H1 (cell line): Measurements from ENCODE around the gene AICDA. TPM values are rescaled to one million over a fixed set of nuclear protein-coding genes. Genes with fewer than 3 reads are reported as not detected.

Source experiments
- CTCF ChIA-PET: fragments of 300-600 bp; sonication (Branson Sonifier 250); formaldehyde crosslinking; loops from one replicate; lab custom pipeline; 2021; ENCODE audit not compliant: partially characterized antibody; lab: Charles Lee
- POLR2A ChIA-PET: fragments of 300-600 bp; sonication (Branson Sonifier 250); formaldehyde crosslinking; loops from one replicate; lab custom pipeline; 2021; ENCODE audit warnings: inconsistent platforms; ENCODE audit not compliant: partially characterized antibody; lab: Charles Lee
- DNase-seq, 2 experiments: peaks; one replicate each; pipeline versions ENCODE4 v3.0.0 to v3.0.0-alpha.2; 2010 to 2022; ENCODE audit warnings: low spot score in 2 of 2, low read depth in 1 of 2, mixed read lengths in 1 of 2
- FAIRE-seq: peaks from 2 replicates; lab custom pipeline; 2011; peaks lifted over from hg19 to GRCh38; lab: Jason Lieb, UNC
- H2AFZ ChIP-seq: 2 replicates; pipeline ENCODE4 v1.8.1; 2012; ENCODE audit warnings: low read length, inconsistent platforms
- H2AK5ac ChIP-seq: 2 replicates; pipeline ENCODE4 v1.6.1; 2013; ENCODE audit warnings: low read depth, low read length
- H2BK120ac ChIP-seq: replicated peaks from 2 replicates; pipeline ENCODE3; 2013; ENCODE audit warnings: low read depth, low read length, inconsistent platforms
- H2BK12ac ChIP-seq: 2 replicates; pipeline ENCODE4 v1.6.1; 2013; ENCODE audit warnings: low read depth, low read length
- H2BK15ac ChIP-seq: 2 replicates; pipeline ENCODE4 v1.6.1; 2013; ENCODE audit warnings: low read length
- H2BK20ac ChIP-seq: 2 replicates; pipeline ENCODE4 v1.6.1; 2013; ENCODE audit warnings: low read length
- H2BK5ac ChIP-seq: 2 replicates; pipeline ENCODE4 v1.6.1; 2013; ENCODE audit warnings: low read depth, low read length
- H3K14ac ChIP-seq: 2 replicates; pipeline ENCODE4 v1.6.1; 2013; ENCODE audit warnings: inconsistent platforms; ENCODE audit not compliant: insufficient read length
- H3K18ac ChIP-seq: 2 replicates; pipeline ENCODE4 v1.6.1; 2013; ENCODE audit warnings: low read length; ENCODE audit errors: extremely low read depth
- H3K23ac ChIP-seq: 2 replicates; pipeline ENCODE4 v1.6.1; 2013; ENCODE audit warnings: inconsistent platforms; ENCODE audit not compliant: insufficient read length
- H3K23me2 ChIP-seq: 2 replicates; pipeline ENCODE4 v1.6.1; 2013; ENCODE audit warnings: low read depth, low read length
- H3K27ac ChIP-seq: 2 replicates; pipeline ENCODE4 v1.6.1; 2011; ENCODE audit warnings: low read depth, low read length, inconsistent platforms
- H3K27me3 ChIP-seq, 4 experiments: replicated peaks in 1 of 4; 1 replicate in 1 of 4; 2 replicates in 3 of 4; pipeline versions ENCODE4 v1.6.1 to v1.8.1; 2011 to 2013; ENCODE audit warnings: low read length in 3 of 4, mild to moderate bottlenecking in 3 of 4, inconsistent platforms in 2 of 4, mixed read lengths in 2 of 4, moderate library complexity in 1 of 4; ENCODE audit not compliant: control insufficient read depth in 3 of 4, insufficient read depth in 3 of 4; ENCODE audit errors: extremely low read depth in 1 of 4
- H3K36me3 ChIP-seq, 4 experiments: 2 replicates each; pipeline versions ENCODE4 v1.6.1 to v1.8.1; 2011 to 2013; ENCODE audit warnings: mild to moderate bottlenecking in 4 of 4, low read length in 3 of 4, moderate library complexity in 2 of 4, control low read depth in 1 of 4, inconsistent platforms in 1 of 4; ENCODE audit not compliant: insufficient read depth in 4 of 4, control insufficient read depth in 2 of 4
- H3K4ac ChIP-seq: replicated peaks from 2 replicates; pipeline ENCODE3; 2013; ENCODE audit warnings: low read length, low read depth, mixed read lengths, inconsistent platforms; ENCODE audit not compliant: insufficient read length
- H3K4me1 ChIP-seq, 4 experiments: replicated peaks in 1 of 4; 1 replicate in 1 of 4; 2 replicates in 3 of 4; pipeline versions ENCODE4 v1.6.1 to v1.8.1; 2011 to 2013; ENCODE audit warnings: low read length in 3 of 4, inconsistent platforms in 2 of 4, mixed read lengths in 1 of 4; ENCODE audit not compliant: insufficient read depth in 4 of 4, control insufficient read depth in 3 of 4
- H3K4me2 ChIP-seq, 2 experiments: 2 replicates each; pipeline versions ENCODE4 v1.6.1 to v1.8.1; 2011 to 2013; ENCODE audit warnings: low read depth in 2 of 2, low read length in 2 of 2, control low read depth in 1 of 2, inconsistent platforms in 1 of 2, mild to moderate bottlenecking in 1 of 2; ENCODE audit not compliant: insufficient read depth in 1 of 2
- H3K4me3 ChIP-seq, 4 experiments: fragments of 200-600, 300-600 bp in 1 of 4; sonication (generic), shearing (Covaris generic), sonication (Bioruptor Twin) in 1 of 4; 2 replicates each; pipeline versions ENCODE4 v1.5.1 to v1.8.1; 2011 to 2016; ENCODE audit warnings: low read length in 4 of 4, low read depth in 3 of 4, control low read depth in 2 of 4, inconsistent platforms in 2 of 4, mild to moderate bottlenecking in 2 of 4, mixed read lengths in 1 of 4, moderate library complexity in 1 of 4; ENCODE audit not compliant: insufficient read depth in 2 of 4; ENCODE audit errors: extremely low read depth in 1 of 4
- H3K56ac ChIP-seq: replicated peaks from 2 replicates; pipeline ENCODE3; 2013; ENCODE audit warnings: low read depth, mild to moderate bottlenecking, mixed read lengths, low read length, inconsistent platforms; ENCODE audit not compliant: insufficient read length
- H3K79me1 ChIP-seq: 2 replicates; pipeline ENCODE4 v1.6.1; 2013; ENCODE audit warnings: low read depth, low read length, control low read depth
- H3K79me2 ChIP-seq, 2 experiments: 2 replicates each; pipeline versions ENCODE4 v1.6.1 to v1.8.1; 2012 to 2013; ENCODE audit warnings: low read length in 2 of 2, mild to moderate bottlenecking in 2 of 2, inconsistent platforms in 1 of 2; ENCODE audit not compliant: insufficient read depth in 2 of 2, control insufficient read depth in 1 of 2
- H3K9ac ChIP-seq, 4 experiments: replicated peaks in 1 of 4; 1 replicate in 1 of 4; 2 replicates in 3 of 4; pipeline versions ENCODE4 v1.6.1 to v1.8.1; 2011 to 2013; ENCODE audit warnings: low read depth in 3 of 4, low read length in 3 of 4, control low read depth in 2 of 4, mild to moderate bottlenecking in 2 of 4, moderate library complexity in 2 of 4, inconsistent platforms in 1 of 4; ENCODE audit errors: extremely low read depth in 1 of 4
- H3K9me3 ChIP-seq, 2 experiments: 2 replicates each; pipeline versions ENCODE4 v1.6.1 to v1.8.1; 2012 to 2013; ENCODE audit warnings: mild to moderate bottlenecking in 2 of 2, moderate library complexity in 2 of 2, control low read depth in 1 of 2, inconsistent platforms in 1 of 2, low read depth in 1 of 2, low read length in 1 of 2, mixed read lengths in 1 of 2; ENCODE audit not compliant: insufficient read depth in 2 of 2
- H4K20me1 ChIP-seq, 2 experiments: replicated peaks in 1 of 2; 2 replicates each; pipeline versions ENCODE3 to v1.8.1; 2011 to 2013; ENCODE audit warnings: inconsistent platforms in 2 of 2, low read length in 2 of 2, mild to moderate bottlenecking in 1 of 2; ENCODE audit not compliant: insufficient read depth in 2 of 2, control insufficient read depth in 1 of 2
- H4K5ac ChIP-seq: 2 replicates; pipeline ENCODE4 v1.6.1; 2013; ENCODE audit warnings: low read length, low read depth, mixed read lengths, inconsistent platforms; ENCODE audit not compliant: insufficient read length
- H4K8ac ChIP-seq: 2 replicates; pipeline ENCODE4 v1.8.0; 2013; ENCODE audit warnings: mild to moderate bottlenecking, moderate library complexity, low read length, inconsistent platforms; ENCODE audit not compliant: insufficient read depth; ENCODE audit errors: extremely low read depth
- H4K91ac ChIP-seq: replicated peaks from 2 replicates; pipeline ENCODE3; 2013; ENCODE audit warnings: low read length, mixed read lengths, inconsistent platforms; ENCODE audit not compliant: insufficient read length
- BACH1 ChIP-seq: IDR thresholded peaks from 2 replicates; pipeline ENCODE4 v1.6.1; 2012; ENCODE audit warnings: low read length, improper control_type of control experiment
- CEBPB ChIP-seq: IDR thresholded peaks from 2 replicates; pipeline ENCODE4 v1.6.1; 2012; ENCODE audit warnings: low read depth, low read length
- JUND ChIP-seq: IDR thresholded peaks from 2 replicates; pipeline ENCODE4 v1.6.1; 2011; ENCODE audit warnings: mild to moderate bottlenecking, improper control_type of control experiment, low read length
- RAD21 ChIP-seq, 2 experiments: IDR thresholded peaks in 1 of 2; conservative IDR thresholded peaks in 1 of 2; 2 replicates each; pipeline ENCODE4 v1.6.1; 2011; ENCODE audit warnings: low read depth in 2 of 2, low read length in 2 of 2, improper control_type of control experiment in 1 of 2, inconsistent platforms in 1 of 2, mild to moderate bottlenecking in 1 of 2, moderate library complexity in 1 of 2
- RFX5 ChIP-seq: IDR thresholded peaks from 2 replicates; pipeline ENCODE4 v1.6.1; 2011; ENCODE audit warnings: low read depth, low read length, improper control_type of control experiment, borderline replicate concordance
- RNF2 ChIP-seq: fragments of 200-900, 300-1000 bp; sonication (generic); IDR thresholded peaks from 2 replicates; pipeline ENCODE4 v1.7.1; 2016; ENCODE audit warnings: borderline replicate concordance, low read depth, mild to moderate bottlenecking, antibody characterized with exemption, low read length; ENCODE audit not compliant: poor library complexity, severe bottlenecking; ENCODE audit errors: missing control alignments
- SIRT6 ChIP-seq: IDR thresholded peaks from one replicate; pipeline ENCODE4 v1.7.1; 2012; ENCODE audit warnings: low read length, inconsistent platforms
- SRF ChIP-seq: IDR thresholded peaks from 2 replicates; pipeline ENCODE4 v1.6.1; 2011; ENCODE audit warnings: mild to moderate bottlenecking, low read depth, low read length, moderate library complexity
- TCF12 ChIP-seq: IDR thresholded peaks from 2 replicates; pipeline ENCODE4 v1.6.1; 2011; ENCODE audit warnings: low read depth, mild to moderate bottlenecking, low read length
- WGBS, 2 experiments: shearing (Covaris generic) in 1 of 2; methylation state at CpG; one replicate each; pipeline versions ENCODE4 v1.1.6 to v1.1.7; 2013 to 2015; ENCODE audit warnings: low lambda C conversion rate in 2 of 2, mixed read lengths in 2 of 2, inconsistent platforms in 1 of 2, low coverage in 1 of 2, missing lambda C conversion rate in 1 of 2; ENCODE audit not compliant: insufficient replicate concordance in 2 of 2, insufficient coverage in 1 of 2, insufficient read length in 1 of 2; ENCODE audit errors: extremely low coverage in 1 of 2, missing lambda C conversion rate in 1 of 2; 5-methylcytosine and 5-hydroxymethylcytosine counted together
- polyA plus RNA-seq, 7 experiments: library from polyadenylated mRNA; depleted of rRNA in 3 of 7; stranded (reverse) in 5 of 7; unstranded in 2 of 7; fragments of >200 nt in 5 of 7; fragments of 200-250 nt in 2 of 7; gene quantifications; 1 replicate in 5 of 7; 2 replicates in 1 of 7; 4 replicates in 1 of 7; pipeline versions ENCODE4 v1.2.1 to v1.2.3, GENCODE V29; 2011 to 2013; ENCODE audit warnings: missing spikeins in 2 of 7, mixed read lengths in 2 of 7
- total RNA-seq: library from RNA; stranded (reverse); fragmentation: NEBNext Ultra II Directional; extraction: Animal tissue kit (Norgen Biotek cat#: 25700); gene quantifications from 2 replicates; pipeline ENCODE4 v1.2.1, GENCODE V29; 2021
- TF ChIP-seq, protein P1 (sequence below): IDR thresholded peaks from 2 replicates; pipeline ENCODE4 v1.6.1; 2011; ENCODE audit warnings: low read depth, mild to moderate bottlenecking, low read length; ENCODE audit not compliant: insufficient read depth
- TF ChIP-seq, protein P2 (sequence below): IDR thresholded peaks from 2 replicates; pipeline ENCODE4 v1.6.1; 2012; ENCODE audit warnings: low read length, inconsistent platforms

Gene AICDA
- total and polyA plus RNA-seq, 2 of the 8 experiments (the other 6 are each of a cell fraction or from before 2014, with no cell fraction given), result not detected

DNA sequence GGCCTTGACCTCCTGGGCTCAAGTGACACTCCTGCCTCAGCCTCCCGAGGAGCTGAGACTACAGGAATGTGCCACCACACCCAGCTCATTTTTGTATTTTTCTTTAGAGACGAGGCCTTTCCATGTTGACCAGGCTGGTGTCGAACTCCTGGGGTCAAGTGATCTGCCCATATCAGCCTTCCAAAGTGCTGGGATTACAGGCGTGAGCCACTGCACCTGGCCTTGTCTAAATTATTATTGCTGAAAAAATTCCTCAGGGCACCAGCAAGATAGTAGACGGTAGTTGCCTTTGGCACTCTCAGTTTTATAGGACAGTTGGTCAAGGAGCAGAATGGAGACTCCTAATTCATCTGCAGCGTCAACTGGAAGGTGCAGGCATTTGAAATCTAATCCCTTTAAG lies 2.5 kb upstream of the AICDA start:
- Histone ChIP-seq H2BK15ac (no peak overlapping the region), H3K79me2 (no peaks in the 10 kb centered on the region), H4K5ac (no peak overlapping the region), H3K4me1 (peaks cover 0 to 3% (median 0%) of the 10 kb centered on the region in 4 experiments; a peak in 2 of 7 replicates), H3K23me2 (no peaks in the 10 kb centered on the region; the same call in 1 of the 2 replicates), H2BK5ac (no peak overlapping the region), H3K14ac (no peak overlapping the region), H3K9me3 (no peaks in the 10 kb centered on the region), H2BK120ac (no peak overlapping the region), H4K20me1 (no peaks in the 10 kb centered on the region), H3K4me3 (no peak overlapping the region), H3K18ac (no peak overlapping the region), H3K9ac (no peak overlapping the region), H3K56ac (no peak overlapping the region), H2BK12ac (no peak overlapping the region), H3K36me3 (no peaks in the 10 kb centered on the region), H4K91ac (no peak overlapping the region), H3K4me2 (no peak overlapping the region), H2BK20ac (no peak overlapping the region), H3K27me3 (no peaks in the 10 kb centered on the region), H3K79me1 (no peaks in the 10 kb centered on the region), H2AFZ (no peak overlapping the region), H2AK5ac (no peak overlapping the region), H3K4ac (no peak overlapping the region), H3K23ac (no peak overlapping the region), H4K8ac (no peak overlapping the region), H3K27ac (no peak overlapping the region)
- no peak for DNase-seq
- POLR2A ChIA-PET, result no interaction called here
- 82% methylated on average over 6 of the region's 6 CpGs; no CpG with 5 or more reads in 1 of the 2 experiments for WGBS, 2 experiments
- CTCF ChIA-PET, result interaction anchor here (1.0 to 1.5 kb wide), 3 partner anchors 24 to 276 kb away, joined by 3 read pairs; no protein-coding TSS in a partner anchor
- FAIRE-seq, result no peak
- TF ChIP-seq, protein P1, sequence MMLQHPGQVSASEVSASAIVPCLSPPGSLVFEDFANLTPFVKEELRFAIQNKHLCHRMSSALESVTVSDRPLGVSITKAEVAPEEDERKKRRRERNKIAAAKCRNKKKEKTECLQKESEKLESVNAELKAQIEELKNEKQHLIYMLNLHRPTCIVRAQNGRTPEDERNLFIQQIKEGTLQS, result no peak
- no peak for TF ChIP-seq JUND
- no peak for TF ChIP-seq TCF12
- TF ChIP-seq RAD21 (IDR thresholded peaks at IDR 0.05 in 1 of 2, conservative IDR thresholded peaks at IDR 0.05 in 1 of 2; ENCODE audit: low read depth in 2 of 2, low read length in 2 of 2), result no peak
- TF ChIP-seq, protein P2, sequence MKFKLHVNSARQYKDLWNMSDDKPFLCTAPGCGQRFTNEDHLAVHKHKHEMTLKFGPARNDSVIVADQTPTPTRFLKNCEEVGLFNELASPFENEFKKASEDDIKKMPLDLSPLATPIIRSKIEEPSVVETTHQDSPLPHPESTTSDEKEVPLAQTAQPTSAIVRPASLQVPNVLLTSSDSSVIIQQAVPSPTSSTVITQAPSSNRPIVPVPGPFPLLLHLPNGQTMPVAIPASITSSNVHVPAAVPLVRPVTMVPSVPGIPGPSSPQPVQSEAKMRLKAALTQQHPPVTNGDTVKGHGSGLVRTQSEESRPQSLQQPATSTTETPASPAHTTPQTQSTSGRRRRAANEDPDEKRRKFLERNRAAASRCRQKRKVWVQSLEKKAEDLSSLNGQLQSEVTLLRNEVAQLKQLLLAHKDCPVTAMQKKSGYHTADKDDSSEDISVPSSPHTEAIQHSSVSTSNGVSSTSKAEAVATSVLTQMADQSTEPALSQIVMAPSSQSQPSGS, result no peak
- TF ChIP-seq SRF, result no peak
- no peak for TF ChIP-seq SIRT6
- TF ChIP-seq CEBPB, result no peak
- no peak for TF ChIP-seq BACH1
- TF ChIP-seq RNF2, result no peak
- TF ChIP-seq RFX5, result no peak
